ENCODE data around the gene BMPR1A.

GRCh38 chr10:86855513-86855912, 99.1 kb downstream of the BMPR1A start:
- TF ChIP-seq CTCF (conservative IDR thresholded peaks at IDR 0.05) (no peak), ZFX (IDR thresholded peaks at IDR 0.05) (no peak)

All from C4-2B (cell line).